NCI-H526 (cell line): ENCODE data around the gene MBP.

ENCODE experiments used
- DNase-seq, 2 experiments: peaks; one replicate each; lab custom pipeline; 2025; lab: John Stamatoyannopoulos, UW

The MBP gene

GRCh38 chr18:77133835-77134496 is 1.4 kb upstream of the MBP start:
- DNase-seq: no peak

GRCh38 chr18:77133051-77133834 is 660 bp upstream of the MBP start:
- peak; percentile 13 to 63 for DNase-seq

GRCh38 chr18:77131652-77132368 is 773 bp downstream of the MBP start:
- DNase-seq: peak in 1 of 2 experiments; percentile 70

- peak in 1 of 2 experiments; percentile 30 for DNase-seq
Observed at GRCh38 chr18:77131100-77131651, 1.4 kb downstream of the MBP start.

GRCh38 chr18:77130229-77131099 is 2.1 kb downstream of the MBP start:
- no peak for DNase-seq

- no peak for DNase-seq
Observed at GRCh38 chr18:77129150-77129551, 3.4 kb downstream of the MBP start.

GRCh38 chr18:77127769-77128671 is 4.6 kb downstream of the MBP start:
- DNase-seq: no peak

GRCh38 chr18:77124452-77124922 is 8.1 kb downstream of the MBP start:
- DNase-seq: no peak

GRCh38 chr18:77123320-77124231 is 9.0 kb downstream of the MBP start:
- no peak for DNase-seq

- no peak for DNase-seq
Observed at GRCh38 chr18:77121523-77121922, 11.1 kb downstream of the MBP start.

- DNase-seq: no peak
Observed at GRCh38 chr18:77119851-77120491, 12.6 kb downstream of the MBP start.

GRCh38 chr18:77119101-77119850 is 13.3 kb downstream of the MBP start:
- DNase-seq: no peak

- DNase-seq: no peak
Observed at GRCh38 chr18:77118256-77119090, 14.1 kb downstream of the MBP start.

GRCh38 chr18:77116201-77117080 is 16.1 kb downstream of the MBP start:
- no peak for DNase-seq

- DNase-seq: no peak
Observed at GRCh38 chr18:77115192-77115953, 17.2 kb downstream of the MBP start.
